HL-60/S4 treated with phorbol 12-myristate 13-acetate at 8.2 ng/mL for 4 days and 3 days (cell line): ENCODE results near the gene ARHGEF37.
"Not testable (repeated sequence)": the region's sequence is repeated elsewhere in the genome, so short reads cannot be mapped to it uniquely, and the experiment has no call there.

Experiments used
- in situ Hi-C: fragments of 300-500 bp; cut with MboI; formaldehyde crosslinking; loops from 2 replicates; pipeline ENCODE4 v1.15.0; 2022; ENCODE audit warnings: low sequenced_read_pairs

Gene ARHGEF37

GRCh38 chr5:149641000-149641576 is 59.8 kb downstream of the ARHGEF37 start:
- in situ Hi-C loops = no loop called here

GRCh38 chr5:149641600-149641999 is 60.3 kb downstream of the ARHGEF37 start:
- in situ Hi-C loops = no loop called here

DNA sequence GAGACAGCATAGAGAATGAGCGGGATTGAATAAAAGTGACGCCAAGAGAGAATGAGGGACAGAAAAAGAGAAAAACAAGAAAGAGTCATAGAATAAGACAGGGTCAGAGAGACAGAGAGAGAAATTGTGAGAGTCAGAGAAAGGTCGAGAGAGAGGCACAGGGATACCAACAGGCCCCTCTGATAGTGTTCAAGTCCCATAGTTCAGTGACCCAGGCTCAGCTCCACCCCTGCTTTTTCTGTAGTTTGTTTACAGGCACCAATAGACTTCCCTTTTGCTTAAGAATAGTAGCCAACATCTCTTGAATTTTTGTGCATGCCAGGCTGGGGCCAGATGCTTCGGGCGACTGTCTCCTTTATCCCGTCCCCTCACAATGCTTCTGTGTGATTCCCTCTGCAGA is 62.5 kb downstream of the ARHGEF37 start:
- in situ Hi-C loops = no loop called here

DNA sequence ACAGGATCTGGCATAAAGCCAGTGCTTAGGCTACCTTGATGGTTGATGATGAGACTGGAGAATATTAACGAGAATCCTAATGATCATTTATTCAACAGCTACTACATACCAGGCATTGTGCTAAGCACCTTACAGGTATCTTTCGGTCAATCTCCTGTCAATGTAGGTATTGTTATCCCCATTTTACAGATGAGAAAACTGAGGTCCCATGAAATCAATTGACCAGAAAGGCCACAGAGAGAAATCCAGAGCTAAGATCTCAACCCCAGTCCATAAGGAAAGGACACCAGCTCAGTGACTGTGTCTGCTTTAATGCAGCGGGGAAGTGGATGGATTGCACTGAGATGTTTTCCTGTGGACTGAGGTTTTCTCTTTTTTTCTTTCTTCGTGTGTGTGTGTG is 63.3 kb downstream of the ARHGEF37 start:
- in situ Hi-C loops = no loop called here

GRCh38 chr5:149645236-149645635 is 63.9 kb downstream of the ARHGEF37 start:
- in situ Hi-C loops = no loop called here

DNA sequence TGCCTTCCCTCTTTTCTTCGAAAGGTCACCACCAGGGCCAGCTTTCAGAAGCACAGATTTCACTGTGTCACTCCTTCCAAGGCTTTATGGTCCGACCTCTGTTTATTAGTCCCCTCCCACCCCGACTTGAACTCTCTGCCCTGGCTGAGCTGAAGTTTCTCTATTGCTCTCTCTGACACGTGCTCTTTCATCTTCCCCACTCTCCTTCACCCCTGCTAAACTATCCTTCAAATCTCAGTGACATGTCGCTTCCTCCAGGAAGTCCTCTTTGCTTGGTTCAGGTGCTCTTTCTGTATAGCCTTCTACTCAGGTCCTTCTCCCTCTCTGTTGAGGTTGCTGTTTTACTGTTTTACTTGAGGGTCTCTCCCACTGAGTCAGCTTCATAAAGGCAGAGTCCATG is 64.4 kb downstream of the ARHGEF37 start:
- in situ Hi-C loops = no loop called here

GRCh38 chr5:149646564-149646963 is 65.3 kb downstream of the ARHGEF37 start:
- in situ Hi-C loops = no loop called here

DNA sequence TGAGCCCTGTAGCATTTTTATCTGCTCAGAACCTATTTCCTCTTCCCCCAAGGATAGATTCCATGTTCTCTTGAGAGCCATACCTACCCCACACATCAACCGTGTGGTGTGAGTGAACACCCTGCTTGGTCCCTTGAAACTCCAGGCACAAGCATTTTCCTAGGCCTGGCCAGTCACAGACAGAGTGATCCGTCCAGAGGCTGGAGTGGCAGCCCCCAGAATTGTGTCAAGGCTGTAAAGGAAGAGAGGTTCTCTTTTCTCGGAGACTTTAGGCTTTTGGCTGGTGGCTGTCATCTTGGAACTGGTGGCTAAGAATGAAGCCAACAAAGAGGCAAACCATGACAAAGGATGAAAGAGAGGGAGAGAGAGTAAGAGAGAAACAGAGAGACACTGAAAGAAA is 66.0 kb downstream of the ARHGEF37 start:
- in situ Hi-C loops = no loop called here

- in situ Hi-C loops = not testable (repeated sequence)
Observed at GRCh38 chr5:149648464-149649393, 67.4 kb downstream of the ARHGEF37 start.

GRCh38 chr5:149649730-149650129 is 68.4 kb downstream of the ARHGEF37 start:
- in situ Hi-C loops = not testable (repeated sequence)

DNA sequence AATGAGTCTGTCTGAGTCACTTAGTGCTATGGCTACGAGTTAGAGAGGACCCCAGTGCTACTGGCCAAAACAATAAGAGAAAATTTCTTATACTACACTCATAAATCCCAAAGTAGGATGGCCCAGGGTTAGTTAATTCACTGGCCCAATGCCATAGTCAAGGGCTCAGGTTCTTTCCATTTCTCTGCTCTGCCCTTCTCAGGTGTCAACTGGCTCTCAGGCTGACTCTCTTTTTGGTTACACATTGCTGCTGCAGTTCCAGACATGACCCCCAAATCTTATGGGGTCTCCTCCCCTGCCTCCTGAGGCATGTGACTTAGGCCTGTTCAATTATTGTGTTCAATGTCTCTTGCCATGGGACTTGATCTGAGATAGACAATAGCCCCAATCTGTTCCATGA is 70.4 kb downstream of the ARHGEF37 start:
- in situ Hi-C loops = no loop called here

DNA sequence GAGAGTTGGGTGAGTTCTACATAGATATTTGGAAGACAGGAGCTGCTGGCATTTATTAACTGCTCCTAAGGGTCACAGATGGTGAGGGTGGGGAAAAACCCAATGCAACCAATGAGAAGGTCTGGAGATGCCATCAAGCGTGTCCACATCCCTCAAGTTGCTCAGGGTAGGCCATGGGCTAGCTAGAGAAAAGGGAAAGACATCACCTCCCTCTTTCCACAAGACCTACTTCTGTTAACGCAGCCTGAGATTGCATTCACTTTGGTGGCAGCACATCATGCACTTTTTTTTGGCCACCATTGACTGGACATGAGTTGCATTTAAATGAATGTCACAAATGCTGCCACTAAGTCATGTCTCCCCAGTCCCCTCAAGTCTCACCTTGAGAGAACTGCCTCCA is 71.4 kb downstream of the ARHGEF37 start:
- in situ Hi-C loops = no loop called here

- in situ Hi-C loops = no loop called here
Observed at GRCh38 chr5:149654231-149654630, 72.9 kb downstream of the ARHGEF37 start.

DNA sequence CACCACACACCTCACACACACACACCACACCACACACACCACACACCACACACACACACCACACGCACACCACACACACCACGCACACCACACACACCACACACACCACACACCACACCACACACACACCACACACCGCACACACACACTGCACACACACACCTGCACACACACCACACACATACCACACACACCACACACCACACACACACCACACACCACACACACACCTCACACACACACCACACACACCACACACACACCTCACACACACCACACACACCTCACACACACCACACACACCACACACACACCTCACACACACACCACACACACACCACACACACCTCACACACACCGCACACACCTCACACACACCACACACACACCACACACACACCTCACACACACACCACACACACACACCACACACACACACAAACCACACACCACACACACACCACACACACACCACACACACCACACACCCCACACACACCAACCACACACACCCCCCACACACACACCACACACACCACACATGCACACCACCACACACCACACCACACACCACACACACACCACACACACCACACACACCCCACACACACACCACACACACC is 73.7 kb downstream of the ARHGEF37 start:
- in situ Hi-C loops = no loop called here

GRCh38 chr5:149656576-149657182 is 75.4 kb downstream of the ARHGEF37 start:
- in situ Hi-C loops = no loop called here

GRCh38 chr5:149657324-149657723 is 76.0 kb downstream of the ARHGEF37 start:
- in situ Hi-C loops = no loop called here

- in situ Hi-C loops = no loop called here
Observed at GRCh38 chr5:149658299-149658698, 77.0 kb downstream of the ARHGEF37 start.

GRCh38 chr5:149664083-149664482 is 82.8 kb downstream of the ARHGEF37 start:
- in situ Hi-C loops = no loop called here

- in situ Hi-C loops = no loop called here
Observed at GRCh38 chr5:149664666-149665415, 83.5 kb downstream of the ARHGEF37 start.

- in situ Hi-C loops = no loop called here
Observed at GRCh38 chr5:149665416-149666175, 84.3 kb downstream of the ARHGEF37 start.
